Stimulated activated CD8-positive, alpha-beta memory T cell treated with anti-CD3 and anti-CD28 coated beads, Interleukin-12 subunit alpha, Interleukin-12 subunit beta, amount 100 ng/mL, for 4 hours (primary cell): Measurements from ENCODE around the gene PDZD7.

ENCODE experiments used
- DNase-seq: peaks from one replicate; pipeline ENCODE4 v3.0.0-alpha.2; 2020; ENCODE audit warnings: low read depth

Gene PDZD7

GRCh38 chr10:101061624-101062231 lies 30.8 kb upstream of the PDZD7 start, which contains the start of gene KAZALD1:
TSS of gene KAZALD1 (plus strand) at chr10:101061989. CDS start at chr10:101062593, 604 bp downstream.
- DNase-seq = no peak

- peak; percentile 87 for DNase-seq
These were observed 30.2 kb upstream of the PDZD7 start for GRCh38 chr10:101060951-101061623.

- peak; percentile 68 for DNase-seq
These were observed 29.4 kb upstream of the PDZD7 start for GRCh38 chr10:101060036-101060950.

- DNase-seq = no peak
These were observed 25.6 kb upstream of the PDZD7 start for GRCh38 chr10:101056365-101057151.

- DNase-seq = no peak
These were observed 24.5 kb upstream of the PDZD7 start for GRCh38 chr10:101055411-101055810.

- no peak for DNase-seq
These were observed 23.9 kb upstream of the PDZD7 start for GRCh38 chr10:101054876-101055275.

GRCh38 chr10:101054351-101054750 lies 23.4 kb upstream of the PDZD7 start:
- no peak for DNase-seq

GRCh38 chr10:101053516-101053915 lies 22.6 kb upstream of the PDZD7 start:
- no peak for DNase-seq

- no peak for DNase-seq
These were observed 21.4 kb upstream of the PDZD7 start for GRCh38 chr10:101052285-101052684.

GRCh38 chr10:101050208-101051069 lies 19.5 kb upstream of the PDZD7 start:
- peak; percentile 49 for DNase-seq

GRCh38 chr10:101047961-101048892 lies 17.3 kb upstream of the PDZD7 start:
- no peak for DNase-seq

- no peak for DNase-seq
These were observed 16.3 kb upstream of the PDZD7 start for GRCh38 chr10:101047268-101047667.

GRCh38 chr10:101046332-101047238 lies 15.7 kb upstream of the PDZD7 start:
- no peak for DNase-seq

GRCh38 chr10:101044117-101044516 lies 13.2 kb upstream of the PDZD7 start:
- no peak for DNase-seq

- no peak for DNase-seq
These were observed 12.4 kb upstream of the PDZD7 start for GRCh38 chr10:101043363-101043707.

GRCh38 chr10:101042667-101043362 lies 11.9 kb upstream of the PDZD7 start:
- DNase-seq = peak; percentile 70

GRCh38 chr10:101042118-101042517 lies 11.2 kb upstream of the PDZD7 start:
- DNase-seq = no peak

- DNase-seq = peak; percentile 51
These were observed 10.4 kb upstream of the PDZD7 start for GRCh38 chr10:101041252-101041761.
